ENCODE data around the gene MYO1C. TPM values are rescaled to one million over a fixed set of nuclear protein-coding genes. Genes with fewer than 3 reads are reported as not detected.
A peak's percentile ranks its signal among the peaks of the same experiment; 100 is the strongest.

The MYO1C gene
- total RNA-seq, 1 experiment from 2014 or later, result 251 TPM

DNA sequence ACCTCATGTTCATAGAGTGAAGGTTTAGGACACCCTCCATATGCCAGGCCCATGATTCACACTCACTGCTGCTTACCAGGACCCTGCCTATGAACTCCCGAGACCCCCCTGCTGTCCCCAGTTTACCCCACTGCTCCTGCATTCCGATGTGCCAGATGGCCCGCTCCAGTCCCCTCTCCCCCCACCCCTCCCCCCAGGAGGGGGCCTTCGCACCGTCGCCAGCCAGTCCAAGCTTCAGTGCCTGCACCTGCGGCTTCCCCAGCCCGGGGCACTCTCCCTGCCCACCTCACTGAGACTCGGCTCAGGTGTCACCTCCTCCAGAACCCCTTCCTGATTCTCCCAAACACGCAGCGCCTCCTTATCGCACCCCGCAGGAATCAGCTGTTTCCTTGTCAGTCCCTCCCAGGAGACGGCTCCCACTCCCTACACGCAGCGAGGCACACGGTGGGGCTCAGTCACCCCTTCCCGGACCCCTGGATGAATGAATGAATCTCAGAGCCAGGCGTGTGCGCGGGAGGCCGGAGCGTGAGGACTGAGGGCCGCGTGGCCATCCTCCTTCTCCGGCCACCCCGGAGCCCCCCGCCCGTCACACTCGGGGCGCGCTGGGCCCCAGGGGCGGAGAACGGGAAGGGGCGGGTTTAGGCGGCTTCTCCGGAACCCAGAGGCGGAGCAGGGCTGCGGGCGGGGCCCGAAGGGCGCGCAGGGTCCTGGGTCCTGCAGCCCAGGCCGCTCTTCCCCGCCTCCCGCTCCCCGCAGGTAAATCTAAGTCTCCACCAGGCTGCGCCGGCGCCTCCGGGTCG lies 1.6 kb downstream of the MYO1C start:
- Histone ChIP-seq H3K27ac (ENCODE audit: low read length) (peak overlapping the region; percentile 84), H3K4me1 (ENCODE audit: control insufficient read depth, insufficient read depth, low read length) (peaks cover 34% of the 10 kb centered on the region), H3K4me3 (ENCODE audit: low read depth in 2 of 2, low read length in 2 of 2) (peak overlapping the region; percentile 62 to 69), H3K9me3 (ENCODE audit: control insufficient read depth, insufficient read depth, low read depth, low read length) (no peaks in the 10 kb centered on the region), H3K27me3 (ENCODE audit: control insufficient read depth, insufficient read depth, low read length) (no peaks in the 10 kb centered on the region), H3K36me3 (ENCODE audit: control insufficient read depth, insufficient read depth, low read length) (no peaks in the 10 kb centered on the region)
- intact Hi-C loops (cut with micrococcal nuclease; ENCODE audit: unreplicated experiment), result no loop called here
- BruUV-seq (replicated peaks), result no TSS peak
- no peak for TF ChIP-seq TCF7L2 (IDR thresholded peaks at IDR 0.05; ENCODE audit: low read depth, low read length)
- 0 out of 2 replicates have a peak, but pooled peaks have one; percentile 0 for TF ChIP-seq SIN3A (IDR thresholded peaks at IDR 0.05; ENCODE audit: borderline replicate concordance, insufficient read depth, low read depth, low read length)
- no peak for TF ChIP-seq POLR2AphosphoS5 (IDR thresholded peaks at IDR 0.05; ENCODE audit: low read depth, low read length)
- TF ChIP-seq, protein P1, sequence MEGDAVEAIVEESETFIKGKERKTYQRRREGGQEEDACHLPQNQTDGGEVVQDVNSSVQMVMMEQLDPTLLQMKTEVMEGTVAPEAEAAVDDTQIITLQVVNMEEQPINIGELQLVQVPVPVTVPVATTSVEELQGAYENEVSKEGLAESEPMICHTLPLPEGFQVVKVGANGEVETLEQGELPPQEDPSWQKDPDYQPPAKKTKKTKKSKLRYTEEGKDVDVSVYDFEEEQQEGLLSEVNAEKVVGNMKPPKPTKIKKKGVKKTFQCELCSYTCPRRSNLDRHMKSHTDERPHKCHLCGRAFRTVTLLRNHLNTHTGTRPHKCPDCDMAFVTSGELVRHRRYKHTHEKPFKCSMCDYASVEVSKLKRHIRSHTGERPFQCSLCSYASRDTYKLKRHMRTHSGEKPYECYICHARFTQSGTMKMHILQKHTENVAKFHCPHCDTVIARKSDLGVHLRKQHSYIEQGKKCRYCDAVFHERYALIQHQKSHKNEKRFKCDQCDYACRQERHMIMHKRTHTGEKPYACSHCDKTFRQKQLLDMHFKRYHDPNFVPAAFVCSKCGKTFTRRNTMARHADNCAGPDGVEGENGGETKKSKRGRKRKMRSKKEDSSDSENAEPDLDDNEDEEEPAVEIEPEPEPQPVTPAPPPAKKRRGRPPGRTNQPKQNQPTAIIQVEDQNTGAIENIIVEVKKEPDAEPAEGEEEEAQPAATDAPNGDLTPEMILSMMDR (IDR thresholded peaks at IDR 0.05), result no peak
- TF ChIP-seq, protein P2, sequence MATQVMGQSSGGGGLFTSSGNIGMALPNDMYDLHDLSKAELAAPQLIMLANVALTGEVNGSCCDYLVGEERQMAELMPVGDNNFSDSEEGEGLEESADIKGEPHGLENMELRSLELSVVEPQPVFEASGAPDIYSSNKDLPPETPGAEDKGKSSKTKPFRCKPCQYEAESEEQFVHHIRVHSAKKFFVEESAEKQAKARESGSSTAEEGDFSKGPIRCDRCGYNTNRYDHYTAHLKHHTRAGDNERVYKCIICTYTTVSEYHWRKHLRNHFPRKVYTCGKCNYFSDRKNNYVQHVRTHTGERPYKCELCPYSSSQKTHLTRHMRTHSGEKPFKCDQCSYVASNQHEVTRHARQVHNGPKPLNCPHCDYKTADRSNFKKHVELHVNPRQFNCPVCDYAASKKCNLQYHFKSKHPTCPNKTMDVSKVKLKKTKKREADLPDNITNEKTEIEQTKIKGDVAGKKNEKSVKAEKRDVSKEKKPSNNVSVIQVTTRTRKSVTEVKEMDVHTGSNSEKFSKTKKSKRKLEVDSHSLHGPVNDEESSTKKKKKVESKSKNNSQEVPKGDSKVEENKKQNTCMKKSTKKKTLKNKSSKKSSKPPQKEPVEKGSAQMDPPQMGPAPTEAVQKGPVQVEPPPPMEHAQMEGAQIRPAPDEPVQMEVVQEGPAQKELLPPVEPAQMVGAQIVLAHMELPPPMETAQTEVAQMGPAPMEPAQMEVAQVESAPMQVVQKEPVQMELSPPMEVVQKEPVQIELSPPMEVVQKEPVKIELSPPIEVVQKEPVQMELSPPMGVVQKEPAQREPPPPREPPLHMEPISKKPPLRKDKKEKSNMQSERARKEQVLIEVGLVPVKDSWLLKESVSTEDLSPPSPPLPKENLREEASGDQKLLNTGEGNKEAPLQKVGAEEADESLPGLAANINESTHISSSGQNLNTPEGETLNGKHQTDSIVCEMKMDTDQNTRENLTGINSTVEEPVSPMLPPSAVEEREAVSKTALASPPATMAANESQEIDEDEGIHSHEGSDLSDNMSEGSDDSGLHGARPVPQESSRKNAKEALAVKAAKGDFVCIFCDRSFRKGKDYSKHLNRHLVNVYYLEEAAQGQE (IDR thresholded peaks at IDR 0.05; ENCODE audit: insufficient read depth in 1 of 2, low read depth in 2 of 2, low read length in 1 of 2), result no peak
- POLR2A ChIA-PET, result no interaction called here
- in situ Hi-C loops (cut with HindIII; ENCODE audit: low pct_unique_long_range_greater_than_20kb, low sequenced_read_pairs), result no loop called here
- DNase-seq (ENCODE audit: low read depth, low spot score) (no peak), ATAC-seq (peak; percentile 70)
- CTCF ChIA-PET, result no interaction called here

DNA sequence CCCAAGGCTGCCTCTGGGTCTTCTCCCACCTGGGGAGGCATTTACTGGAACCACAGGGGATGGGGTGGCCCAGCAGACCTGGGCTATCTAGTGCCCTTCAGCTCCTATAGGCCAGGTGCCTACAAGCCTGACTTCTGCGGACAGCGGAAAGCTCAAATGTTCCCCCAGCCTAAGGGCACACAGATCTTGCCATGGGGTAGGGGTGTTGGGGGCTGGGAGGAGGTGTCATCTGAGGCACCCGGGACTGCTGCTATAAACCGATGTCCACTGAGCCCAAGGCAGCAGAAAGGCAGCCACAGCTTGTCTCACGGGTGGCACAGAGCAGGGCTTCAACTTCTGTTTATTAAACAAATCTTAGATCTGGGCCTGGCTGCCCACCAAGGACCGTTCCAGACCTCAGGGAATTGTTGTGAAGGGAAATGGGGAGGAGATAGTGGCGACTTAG lies 3.6 kb downstream of the MYO1C start:
- CTCF ChIA-PET, result no interaction called here
- Histone ChIP-seq H3K4me1 (ENCODE audit: control insufficient read depth, insufficient read depth, low read length) (peaks cover 30% of the 10 kb centered on the region), H3K36me3 (ENCODE audit: control insufficient read depth, insufficient read depth, low read length) (no peaks in the 10 kb centered on the region), H3K9me3 (ENCODE audit: control insufficient read depth, insufficient read depth, low read depth, low read length) (no peaks in the 10 kb centered on the region), H3K27ac (ENCODE audit: low read length) (peak overlapping the region; percentile 89), H3K27me3 (ENCODE audit: control insufficient read depth, insufficient read depth, low read length) (no peaks in the 10 kb centered on the region), H3K4me3 (ENCODE audit: low read depth in 2 of 2, low read length in 2 of 2) (peak overlapping the region; percentile 40 to 50)
- TF ChIP-seq SIN3A (IDR thresholded peaks at IDR 0.05; ENCODE audit: borderline replicate concordance, insufficient read depth, low read depth, low read length) (no peak), TCF7L2 (IDR thresholded peaks at IDR 0.05; ENCODE audit: low read depth, low read length) (no peak), POLR2AphosphoS5 (IDR thresholded peaks at IDR 0.05; ENCODE audit: low read depth, low read length) (no peak)
- TF ChIP-seq, protein P2 (IDR thresholded peaks at IDR 0.05; ENCODE audit: insufficient read depth in 1 of 2, low read depth in 2 of 2, low read length in 1 of 2), result no peak
- TF ChIP-seq, protein P1 (IDR thresholded peaks at IDR 0.05), result no peak
- POLR2A ChIA-PET, result no interaction called here
- no TSS peak for BruUV-seq (replicated peaks)
- DNase-seq (ENCODE audit: low read depth, low spot score) (no peak), ATAC-seq (no peak)
- intact Hi-C loops (cut with micrococcal nuclease; ENCODE audit: unreplicated experiment) (no loop called here), in situ Hi-C loops (cut with HindIII; ENCODE audit: low pct_unique_long_range_greater_than_20kb, low sequenced_read_pairs) (no loop called here)
